ENCODE data around the gene GJB2. TPM values are rescaled to one million over a fixed set of nuclear protein-coding genes. Genes with fewer than 3 reads are reported as not detected.

GJB2 gene
- total RNA-seq, 1 donor from 2014 or later: 3.3 TPM

DNA sequence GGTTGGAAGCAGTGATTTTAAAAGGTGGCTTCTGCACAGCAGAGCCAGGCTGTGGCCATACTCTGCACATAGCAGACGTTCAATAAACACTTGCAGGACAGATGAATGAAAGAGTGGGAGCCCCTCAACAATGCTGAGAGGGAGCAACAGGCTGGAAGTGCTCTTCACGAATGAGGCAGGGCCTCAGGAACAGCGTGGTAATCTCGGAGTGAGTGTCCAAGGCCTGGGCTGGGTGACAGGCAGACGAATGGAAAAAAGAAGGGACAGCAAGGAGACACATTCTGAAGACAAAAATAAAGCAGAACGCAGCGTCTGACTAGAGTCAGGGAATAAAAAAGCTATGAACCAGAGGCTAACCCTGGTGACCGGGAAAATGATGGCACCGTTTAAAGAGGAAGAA, 43.0 kb downstream of the GJB2 start:
- Mint-ChIP-seq H3K4me3 (no peak overlapping the region), H3K36me3 (ENCODE audit: low read depth) (no peaks in the 10 kb centered on the region), H3K27me3 (peaks cover 49% of the 10 kb centered on the region), H3K4me1 (no peaks in the 10 kb centered on the region), H3K27ac (no peak overlapping the region), H3K9me3 (no peaks in the 10 kb centered on the region)
- intact Hi-C loops (cut with micrococcal nuclease): no loop called here
- no peak for DNase-seq

DNA sequence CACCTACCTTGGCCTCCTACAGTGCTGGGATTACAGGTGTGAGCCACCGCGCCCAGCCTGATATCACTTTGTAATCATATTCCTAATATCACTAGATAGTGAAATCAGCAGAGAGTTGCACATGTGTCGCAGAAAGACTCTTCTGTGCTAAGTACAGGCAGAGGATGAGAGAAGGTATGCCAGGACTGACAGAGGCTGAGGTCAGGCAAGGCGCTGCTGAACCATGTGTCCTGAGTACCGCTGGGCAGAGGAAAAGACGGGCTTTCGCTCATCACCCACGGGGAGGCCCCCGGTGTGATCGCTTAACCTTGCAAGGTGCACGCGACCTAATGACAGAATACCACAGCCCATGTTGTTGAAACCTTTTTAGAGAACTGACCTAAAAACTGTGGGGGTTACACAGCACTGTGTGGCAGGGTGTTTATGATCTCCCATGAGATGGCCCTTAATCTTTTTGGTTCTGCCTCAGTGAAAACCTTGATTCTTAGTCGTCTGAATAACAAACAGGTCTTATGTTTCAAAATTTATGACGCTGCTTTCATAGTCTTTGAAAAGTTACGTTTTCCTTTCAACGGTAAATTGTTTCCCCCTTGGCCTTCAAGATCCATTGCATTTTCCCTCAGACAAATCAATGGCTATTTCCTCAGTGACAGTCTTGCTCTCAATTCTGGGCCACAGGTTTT, 44.1 kb downstream of the GJB2 start:
- no peak overlapping the region for H3K4me3 Mint-ChIP-seq
- peaks cover 50% of the 10 kb centered on the region for H3K27me3 Mint-ChIP-seq
- no peaks in the 10 kb centered on the region for H3K4me1 Mint-ChIP-seq
- H3K27ac Mint-ChIP-seq: no peak overlapping the region
- no peak for DNase-seq
- intact Hi-C loops (cut with micrococcal nuclease): no loop called here
- no peaks in the 10 kb centered on the region for H3K9me3 Mint-ChIP-seq
- no peaks in the 10 kb centered on the region for H3K36me3 Mint-ChIP-seq (ENCODE audit: low read depth)

DNA sequence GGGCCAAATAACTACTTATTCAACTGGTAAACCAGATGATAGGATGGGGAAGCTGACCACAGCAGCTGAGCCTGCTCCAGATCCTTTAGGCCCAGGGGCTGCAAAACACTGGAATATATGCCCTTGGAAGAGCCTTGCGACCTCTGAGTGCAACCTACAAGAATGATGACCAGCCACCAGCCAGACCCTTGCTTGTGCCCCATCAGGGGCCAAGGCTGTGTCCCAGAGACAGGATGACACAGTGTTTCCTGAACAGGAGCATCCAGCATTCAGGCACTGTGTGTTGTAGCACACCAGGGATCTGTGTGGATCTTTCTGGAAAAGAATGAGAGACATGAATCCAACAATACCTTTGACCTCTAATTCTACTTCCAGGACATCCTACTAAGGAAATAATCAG, 46.4 kb downstream of the GJB2 start:
- intact Hi-C loops (cut with micrococcal nuclease): no loop called here
- Mint-ChIP-seq H3K27ac (no peak overlapping the region), H3K4me1 (no peaks in the 10 kb centered on the region), H3K9me3 (no peaks in the 10 kb centered on the region), H3K4me3 (no peak overlapping the region), H3K36me3 (ENCODE audit: low read depth) (no peaks in the 10 kb centered on the region), H3K27me3 (peaks cover 50% of the 10 kb centered on the region)
- DNase-seq: no peak

DNA sequence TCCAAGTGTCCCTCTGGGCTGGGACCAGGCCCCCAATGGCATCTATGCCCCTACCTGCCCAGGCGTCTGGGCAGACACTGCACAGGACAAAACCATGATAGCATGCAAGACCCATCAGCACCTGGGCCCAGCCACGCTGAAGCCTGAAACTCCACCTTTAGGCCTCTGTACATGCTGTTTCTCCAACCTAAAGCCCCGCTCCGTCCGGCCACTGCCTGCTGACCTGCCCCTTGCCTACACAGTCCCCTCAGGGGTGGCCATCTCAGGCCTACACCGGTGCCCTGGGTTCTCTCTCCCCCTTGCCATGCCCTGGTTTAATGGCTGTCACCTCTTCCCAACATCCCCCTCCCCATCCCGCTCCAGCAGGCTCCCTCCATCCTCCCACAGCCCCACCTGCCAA, 47.2 kb downstream of the GJB2 start:
- H3K27me3 Mint-ChIP-seq: peaks cover 56% of the 10 kb centered on the region
- no peaks in the 10 kb centered on the region for H3K4me1 Mint-ChIP-seq
- intact Hi-C loops (cut with micrococcal nuclease): no loop called here
- no peak overlapping the region for H3K4me3 Mint-ChIP-seq
- no peak for DNase-seq
- H3K27ac Mint-ChIP-seq: no peak overlapping the region
- H3K9me3 Mint-ChIP-seq: no peaks in the 10 kb centered on the region
- no peaks in the 10 kb centered on the region for H3K36me3 Mint-ChIP-seq (ENCODE audit: low read depth)

DNA sequence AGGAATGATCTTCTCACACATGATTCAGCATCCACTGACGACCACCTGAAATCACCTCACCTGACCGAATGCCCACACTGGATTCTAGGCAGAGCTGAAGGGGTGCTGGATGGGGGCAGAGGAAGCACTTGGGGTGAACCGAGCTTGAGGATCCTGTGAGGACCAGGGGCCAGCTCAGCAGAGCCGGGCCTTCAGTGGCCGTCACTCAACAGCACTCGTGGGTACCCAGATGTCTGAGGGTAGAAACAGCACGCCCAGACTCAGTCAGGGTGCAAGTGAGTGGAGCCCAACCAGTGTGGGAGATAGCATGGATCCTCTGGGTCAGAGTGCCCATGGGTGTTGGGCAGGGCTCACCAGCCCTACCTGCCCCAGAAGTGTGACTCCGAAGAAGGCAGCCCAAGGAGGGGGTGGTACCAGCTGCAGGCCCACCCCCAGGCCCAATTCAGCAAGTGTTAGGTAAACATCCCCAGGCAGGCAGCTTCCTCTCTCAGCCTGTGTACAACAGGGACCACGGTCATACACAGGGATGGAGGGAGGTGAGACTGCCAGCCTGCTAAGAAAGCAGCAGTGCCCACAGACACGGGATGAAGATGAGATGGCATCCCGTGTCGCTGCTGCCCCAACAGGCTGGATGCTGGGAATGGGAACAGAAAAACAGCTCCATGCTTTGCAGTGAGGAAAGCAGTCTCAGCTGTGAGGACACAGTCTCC, 48.4 kb downstream of the GJB2 start:
- intact Hi-C loops (cut with micrococcal nuclease): no loop called here
- Mint-ChIP-seq H3K36me3 (ENCODE audit: low read depth) (no peaks in the 10 kb centered on the region), H3K4me3 (no peak overlapping the region), H3K27me3 (peaks cover 58% of the 10 kb centered on the region), H3K27ac (no peak overlapping the region), H3K9me3 (no peaks in the 10 kb centered on the region), H3K4me1 (no peaks in the 10 kb centered on the region)
- DNase-seq: no peak

DNA sequence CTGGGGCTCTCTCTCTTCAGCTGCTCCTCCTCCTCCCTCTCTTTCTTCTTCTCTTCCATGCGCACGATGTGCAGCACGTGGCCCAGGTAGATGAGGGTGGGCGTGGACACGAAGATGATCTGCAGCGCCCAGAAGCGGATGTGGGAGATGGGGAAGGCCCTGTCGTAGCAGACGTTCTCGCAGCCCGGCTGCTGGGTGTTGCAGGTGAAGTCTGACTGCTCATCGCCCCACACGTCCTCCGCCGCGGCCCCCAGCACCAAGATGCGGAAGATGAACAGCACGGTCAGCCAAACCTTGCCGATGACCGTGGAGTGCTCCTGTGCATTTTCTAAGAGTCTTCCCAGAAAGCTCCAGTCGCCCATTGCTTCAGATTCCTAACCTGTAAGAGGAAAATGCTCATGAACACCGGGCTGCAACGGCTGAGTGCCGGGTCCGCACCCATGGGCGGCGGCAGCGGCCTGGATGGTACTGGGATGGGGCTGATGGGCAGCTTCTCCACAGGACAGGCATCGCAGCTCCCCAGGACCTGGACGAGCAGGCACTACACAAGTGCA, 49.7 kb downstream of the GJB2 start:
- H3K36me3 Mint-ChIP-seq (ENCODE audit: low read depth): no peaks in the 10 kb centered on the region
- H3K9me3 Mint-ChIP-seq: no peaks in the 10 kb centered on the region
- H3K27me3 Mint-ChIP-seq: peaks cover 62% of the 10 kb centered on the region
- no peak for DNase-seq
- no peak overlapping the region for H3K4me3 Mint-ChIP-seq
- H3K27ac Mint-ChIP-seq: no peak overlapping the region
- no peaks in the 10 kb centered on the region for H3K4me1 Mint-ChIP-seq
- intact Hi-C loops (cut with micrococcal nuclease): no loop called here

DNA sequence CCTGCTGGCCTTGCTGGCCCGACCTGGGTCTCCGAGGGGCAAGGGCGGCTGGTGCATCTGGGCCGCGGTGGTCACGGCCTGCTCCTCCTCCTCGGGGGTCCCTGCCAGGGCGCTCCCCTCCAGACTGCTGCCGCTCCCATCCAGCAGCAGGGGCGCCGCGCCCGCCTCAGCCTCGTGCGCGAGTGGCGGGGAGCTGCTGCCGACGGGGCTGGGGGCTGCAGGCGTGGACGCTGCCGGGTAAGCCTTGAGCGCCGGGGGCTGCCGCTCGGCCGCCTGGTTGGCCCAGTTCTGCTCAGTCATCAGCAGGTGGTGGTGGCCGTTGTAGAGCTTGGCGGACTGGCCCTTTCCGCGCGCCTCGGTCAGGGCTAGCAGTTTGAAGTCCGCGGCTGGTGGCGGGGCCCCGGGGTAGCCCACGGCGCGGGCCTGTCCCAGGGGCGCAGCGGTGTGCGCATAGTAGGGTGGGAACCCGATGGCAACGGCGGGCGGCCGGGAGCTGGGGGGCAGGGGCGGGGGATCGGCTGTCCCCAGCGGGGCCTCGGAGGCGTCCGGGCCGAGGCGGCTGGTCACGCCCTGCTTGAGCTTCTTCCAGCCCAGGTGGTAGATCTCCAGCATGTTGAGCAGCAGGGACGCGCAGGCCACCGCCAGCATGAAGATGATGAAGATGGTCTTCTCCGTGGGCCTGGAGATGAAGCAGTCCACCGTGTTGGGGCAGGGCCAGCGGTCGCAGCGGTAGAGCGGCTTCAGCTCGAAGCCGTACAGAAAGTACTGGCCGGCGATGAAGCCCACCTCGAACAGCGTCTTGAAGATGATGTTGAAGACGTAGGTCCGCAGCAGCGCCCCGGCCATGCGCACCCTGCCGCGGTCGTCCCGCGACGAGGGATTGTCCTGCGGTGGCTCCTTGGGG, 50.5 kb downstream of the GJB2 start:
- intact Hi-C loops (cut with micrococcal nuclease): no loop called here
- no peak for DNase-seq
- H3K4me3 Mint-ChIP-seq: no peak overlapping the region
- H3K27ac Mint-ChIP-seq: no peak overlapping the region
- no peaks in the 10 kb centered on the region for H3K4me1 Mint-ChIP-seq
- no peaks in the 10 kb centered on the region for H3K9me3 Mint-ChIP-seq
- H3K27me3 Mint-ChIP-seq: peaks cover 65% of the 10 kb centered on the region
- H3K36me3 Mint-ChIP-seq (ENCODE audit: low read depth): no peaks in the 10 kb centered on the region

DNA sequence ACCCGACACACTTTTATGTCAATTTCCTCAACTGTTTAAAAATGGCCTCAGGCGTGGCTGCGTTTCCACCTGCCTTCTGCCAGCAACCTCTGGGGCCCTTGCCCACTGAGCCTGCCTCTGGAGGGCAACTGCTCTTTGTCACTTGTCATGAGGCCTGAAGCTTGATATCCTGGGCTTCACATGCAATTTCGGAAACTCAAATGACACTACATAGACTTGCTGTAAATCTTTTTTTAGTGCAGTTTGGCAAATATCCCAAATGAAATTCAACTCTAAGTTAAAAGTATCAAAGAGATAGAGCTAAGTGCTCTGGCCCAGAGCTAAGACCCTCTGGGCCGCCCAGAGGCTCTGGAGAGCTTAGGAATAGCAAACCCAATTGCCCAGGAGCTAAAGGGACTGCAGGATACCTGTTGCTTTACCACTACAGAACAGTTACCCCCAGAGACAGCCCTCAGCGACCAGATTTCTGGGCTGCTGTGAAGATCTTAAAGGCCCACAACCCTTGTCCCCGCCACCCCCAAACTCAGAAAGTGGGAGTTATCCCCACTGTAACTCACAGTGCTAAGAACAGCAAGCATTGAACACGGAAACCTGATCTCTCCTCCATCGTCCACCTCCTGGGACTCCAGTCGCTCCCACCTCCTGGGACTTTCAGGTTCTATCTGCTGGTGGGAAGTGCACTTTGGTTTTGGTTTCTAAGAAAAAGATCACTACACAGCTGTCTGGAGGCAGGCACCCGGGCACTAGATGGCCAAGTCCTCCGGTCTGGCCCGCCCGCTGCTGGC, 51.3 kb downstream of the GJB2 start:
- no peak for DNase-seq
- H3K9me3 Mint-ChIP-seq: no peaks in the 10 kb centered on the region
- H3K36me3 Mint-ChIP-seq (ENCODE audit: low read depth): no peaks in the 10 kb centered on the region
- peaks cover 65% of the 10 kb centered on the region for H3K27me3 Mint-ChIP-seq
- peaks cover 3% of the 10 kb centered on the region for H3K4me1 Mint-ChIP-seq
- H3K4me3 Mint-ChIP-seq: no peak overlapping the region
- intact Hi-C loops (cut with micrococcal nuclease): no loop called here
- H3K27ac Mint-ChIP-seq: no peak overlapping the region

DNA sequence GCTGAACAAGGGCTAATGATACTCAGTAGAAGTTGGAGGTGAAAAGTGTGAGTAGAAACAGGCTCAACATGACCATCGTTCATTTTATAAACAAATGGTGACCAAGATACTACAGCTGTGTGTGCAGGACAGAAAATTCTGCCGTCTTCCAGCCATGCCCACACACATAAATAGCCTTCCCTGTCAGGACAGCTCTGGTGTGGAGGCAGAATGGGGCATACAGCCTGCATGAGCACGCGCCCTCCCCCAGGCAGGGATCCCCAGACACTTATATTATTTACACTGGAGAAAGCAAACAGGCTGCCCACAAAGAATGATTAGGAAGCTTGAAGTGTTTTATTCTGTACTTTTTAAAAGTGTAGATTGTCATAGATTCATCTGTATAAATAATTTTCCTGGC, 52.3 kb downstream of the GJB2 start:
- Mint-ChIP-seq H3K27ac (no peak overlapping the region), H3K27me3 (peaks cover 67% of the 10 kb centered on the region), H3K9me3 (no peaks in the 10 kb centered on the region), H3K36me3 (ENCODE audit: low read depth) (no peaks in the 10 kb centered on the region), H3K4me1 (peaks cover 3% of the 10 kb centered on the region), H3K4me3 (no peak overlapping the region)
- DNase-seq: no peak
- intact Hi-C loops (cut with micrococcal nuclease): no loop called here

DNA sequence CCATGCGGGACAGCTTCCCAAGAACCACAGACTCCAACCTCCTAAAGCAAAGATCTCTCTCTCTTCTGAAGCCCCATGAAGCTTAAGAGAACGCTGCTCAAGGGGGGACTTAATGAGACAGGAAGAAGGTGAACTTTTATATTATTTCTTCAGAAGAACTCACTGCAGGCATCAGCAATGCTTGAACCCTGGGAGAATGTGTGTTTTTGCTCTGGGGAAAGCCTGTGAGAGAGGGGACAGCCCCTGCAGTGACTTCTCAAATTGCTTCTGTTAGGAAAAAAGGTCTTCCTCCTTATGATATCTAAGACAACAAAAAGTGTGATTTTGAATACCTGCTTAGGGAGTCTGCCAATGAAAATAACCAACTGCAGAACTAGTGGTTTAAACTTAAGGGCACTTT, 54.9 kb downstream of the GJB2 start:
- Mint-ChIP-seq H3K9me3 (no peaks in the 10 kb centered on the region), H3K36me3 (ENCODE audit: low read depth) (no peaks in the 10 kb centered on the region), H3K4me1 (peaks cover 3% of the 10 kb centered on the region), H3K27me3 (peaks cover 56% of the 10 kb centered on the region), H3K27ac (no peak overlapping the region), H3K4me3 (no peak overlapping the region)
- intact Hi-C loops (cut with micrococcal nuclease): loop anchor here (2.0 kb wide), 1 partner anchor 25 kb away; no protein-coding TSS in a partner anchor
- DNase-seq: no peak

Other genes with a start within 250 kb of the GJB2 start
- 62.4 and 67.0 TPM in 2 replicates for gene ZMYM2, start 234.2 kb downstream of the GJB2 start, total RNA-seq
- 0.02 TPM in 1 of 2 replicates, not detected in the other for gene GJA3, start 31.9 kb downstream of the GJB2 start, total RNA-seq
- gene GJB6, start 39.4 kb upstream of the GJB2 start, total RNA-seq: 0.91 and 1.2 TPM in 2 replicates